OCI-LY3 (cell line): ENCODE results near the gene PPP1R2B.
A peak's percentile ranks its signal among the peaks of the same experiment; 100 is the strongest.

Experiments used
- H2AFZ ChIP-seq: fragments of 200-600, 300-600 bp; shearing (Covaris generic); 2 replicates; pipeline ENCODE4 v1.6.0; 2014; ENCODE audit warnings: antibody characterized with exemption, low read depth, low read length
- H3K27ac ChIP-seq: fragments of 200-600, 300-600 bp; sonication (generic); 2 replicates; pipeline ENCODE4 v1.5.1; 2014; ENCODE audit warnings: mild to moderate bottlenecking, low read length, moderate library complexity, mixed read lengths
- H3K27me3 ChIP-seq: fragments of 200-600, 300-600 bp; sonication (generic); 2 replicates; pipeline ENCODE4 v1.6.1; 2014; ENCODE audit warnings: low read depth, low read length, mixed read lengths
- H3K36me3 ChIP-seq: fragments of 200-600, 300-600 bp; sonication (generic); replicated peaks from 2 replicates; pipeline ENCODE3; 2014; ENCODE audit warnings: low read depth, low read length, mixed read lengths
- H3K4me1 ChIP-seq: fragments of 300-600, 200-600 bp; sonication (generic); 2 replicates; pipeline ENCODE4 v1.6.1; 2014; ENCODE audit warnings: low read length, mixed read lengths
- H3K4me2 ChIP-seq: fragments of 200-600, 300-600 bp; sonication (generic); 2 replicates; pipeline ENCODE4 v1.6.1; 2014; ENCODE audit warnings: low read length, mixed read lengths
- H3K4me3 ChIP-seq: fragments of 300-600, 200-600 bp; sonication (generic); 2 replicates; pipeline ENCODE4 v1.5.1; 2014; ENCODE audit warnings: antibody characterized with exemption, mild to moderate bottlenecking, low read length, moderate library complexity
- H3K79me2 ChIP-seq: fragments of 300-600, 200-600 bp; shearing (Covaris generic); 2 replicates; pipeline ENCODE4 v1.6.1; 2014; ENCODE audit warnings: mild to moderate bottlenecking, low read length, mixed read lengths
- H3K9ac ChIP-seq: fragments of 300-600, 200-600 bp; shearing (Covaris generic); 2 replicates; pipeline ENCODE4 v1.6.0; 2014; ENCODE audit warnings: mild to moderate bottlenecking, low read length, moderate library complexity
- H3K9me3 ChIP-seq: fragments of 200-600, 300-600 bp; shearing (Covaris generic); 2 replicates; pipeline ENCODE4 v1.6.1; 2014; ENCODE audit warnings: low read length, mixed read lengths; ENCODE audit not compliant: insufficient read depth
- H4K20me1 ChIP-seq: fragments of 200-600, 300-600 bp; sonication (generic); 2 replicates; pipeline ENCODE4 v1.6.1; 2016; ENCODE audit warnings: low read length, mixed read lengths; ENCODE audit not compliant: insufficient read depth
- EZH2phosphoT487 ChIP-seq: fragments of 200-600 bp; shearing (Covaris generic); IDR thresholded peaks from 2 replicates; pipeline ENCODE4 v1.6.1; 2018; ENCODE audit warnings: antibody characterized with exemption, mixed run types, low read depth
- TF ChIP-seq, protein P1 (sequence below): fragments of 200-600, 300-600 bp; sonication (generic); IDR thresholded peaks from 2 replicates; pipeline ENCODE4 v1.5.1; 2014; ENCODE audit warnings: antibody characterized with exemption, low read length, low read depth

Gene PPP1R2B

DNA sequence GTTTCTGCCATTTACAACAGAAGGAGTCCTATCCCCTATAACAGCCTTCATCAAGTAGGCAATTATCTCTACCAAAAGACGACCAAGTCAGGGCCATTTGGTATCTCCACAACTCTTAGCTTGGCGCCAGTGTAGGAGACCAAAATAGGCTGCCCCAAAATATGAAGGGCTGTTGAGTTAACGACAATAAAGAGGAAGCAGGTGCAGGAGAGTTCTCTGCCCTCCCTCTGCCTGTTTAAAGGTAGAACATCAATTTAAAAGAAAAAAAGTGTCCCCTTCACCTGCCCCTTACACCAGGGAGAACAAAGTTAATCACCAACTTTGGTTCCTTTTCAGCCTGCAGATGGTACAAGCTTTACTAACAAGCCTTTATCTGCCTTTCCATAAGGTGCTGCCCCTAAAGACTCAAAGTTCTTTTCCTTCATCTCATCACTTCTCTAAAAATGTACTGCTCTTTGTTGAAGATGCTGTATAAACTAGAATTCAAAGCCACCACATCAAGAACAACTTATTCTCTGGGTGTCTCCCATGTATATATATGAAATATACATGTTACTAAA is 33.3 kb downstream of the PPP1R2B start:
- H2AFZ ChIP-seq: no peak overlapping the region
- H3K4me3 ChIP-seq: no peak overlapping the region
- peaks cover 14% of the 10 kb centered on the region for H3K4me1 ChIP-seq
- H4K20me1 ChIP-seq: no peaks in the 10 kb centered on the region
- H3K79me2 ChIP-seq: no peaks in the 10 kb centered on the region
- H3K9me3 ChIP-seq: no peaks in the 10 kb centered on the region
- peak overlapping the region; percentile 36 for H3K4me2 ChIP-seq
- H3K9ac ChIP-seq: no peak overlapping the region
- no peaks in the 10 kb centered on the region; the same call in 1 of the 2 replicates for H3K27me3 ChIP-seq
- H3K36me3 ChIP-seq: no peaks in the 10 kb centered on the region
- peak overlapping the region; percentile 35; the same call in 1 of the 2 replicates for H3K27ac ChIP-seq
- TF ChIP-seq, protein P1, sequence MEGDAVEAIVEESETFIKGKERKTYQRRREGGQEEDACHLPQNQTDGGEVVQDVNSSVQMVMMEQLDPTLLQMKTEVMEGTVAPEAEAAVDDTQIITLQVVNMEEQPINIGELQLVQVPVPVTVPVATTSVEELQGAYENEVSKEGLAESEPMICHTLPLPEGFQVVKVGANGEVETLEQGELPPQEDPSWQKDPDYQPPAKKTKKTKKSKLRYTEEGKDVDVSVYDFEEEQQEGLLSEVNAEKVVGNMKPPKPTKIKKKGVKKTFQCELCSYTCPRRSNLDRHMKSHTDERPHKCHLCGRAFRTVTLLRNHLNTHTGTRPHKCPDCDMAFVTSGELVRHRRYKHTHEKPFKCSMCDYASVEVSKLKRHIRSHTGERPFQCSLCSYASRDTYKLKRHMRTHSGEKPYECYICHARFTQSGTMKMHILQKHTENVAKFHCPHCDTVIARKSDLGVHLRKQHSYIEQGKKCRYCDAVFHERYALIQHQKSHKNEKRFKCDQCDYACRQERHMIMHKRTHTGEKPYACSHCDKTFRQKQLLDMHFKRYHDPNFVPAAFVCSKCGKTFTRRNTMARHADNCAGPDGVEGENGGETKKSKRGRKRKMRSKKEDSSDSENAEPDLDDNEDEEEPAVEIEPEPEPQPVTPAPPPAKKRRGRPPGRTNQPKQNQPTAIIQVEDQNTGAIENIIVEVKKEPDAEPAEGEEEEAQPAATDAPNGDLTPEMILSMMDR: no peak
- TF ChIP-seq EZH2phosphoT487: no peak

DNA sequence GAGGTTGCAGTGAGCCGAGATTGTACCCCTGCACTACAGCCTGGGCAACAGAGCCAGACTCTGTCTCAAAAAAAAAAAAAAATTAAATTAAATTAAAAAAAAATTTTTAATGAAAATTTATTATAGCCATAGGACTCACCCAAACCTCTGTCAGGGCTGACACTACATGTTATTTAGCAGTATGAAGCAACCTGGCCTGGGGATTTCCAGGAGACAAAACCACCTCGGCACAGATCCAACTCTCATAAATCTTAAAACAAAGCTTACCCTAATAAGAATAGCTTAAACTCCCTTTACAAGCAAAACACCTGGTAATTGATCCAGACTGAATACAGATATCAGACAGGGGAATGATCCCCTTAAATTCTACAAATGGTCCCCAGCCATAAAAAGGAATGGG is 38.4 kb downstream of the PPP1R2B start:
- Histone ChIP-seq H4K20me1 (no peaks in the 10 kb centered on the region), H3K9ac (no peak overlapping the region), H3K4me3 (no peak overlapping the region), H2AFZ (no peak overlapping the region), H3K79me2 (no peaks in the 10 kb centered on the region), H3K4me1 (peaks cover 24% of the 10 kb centered on the region), H3K9me3 (no peaks in the 10 kb centered on the region), H3K27me3 (no peaks in the 10 kb centered on the region), H3K36me3 (no peaks in the 10 kb centered on the region), H3K4me2 (no peak overlapping the region), H3K27ac (no peak overlapping the region)
- no peak for TF ChIP-seq EZH2phosphoT487
- TF ChIP-seq, protein P1: no peak

DNA sequence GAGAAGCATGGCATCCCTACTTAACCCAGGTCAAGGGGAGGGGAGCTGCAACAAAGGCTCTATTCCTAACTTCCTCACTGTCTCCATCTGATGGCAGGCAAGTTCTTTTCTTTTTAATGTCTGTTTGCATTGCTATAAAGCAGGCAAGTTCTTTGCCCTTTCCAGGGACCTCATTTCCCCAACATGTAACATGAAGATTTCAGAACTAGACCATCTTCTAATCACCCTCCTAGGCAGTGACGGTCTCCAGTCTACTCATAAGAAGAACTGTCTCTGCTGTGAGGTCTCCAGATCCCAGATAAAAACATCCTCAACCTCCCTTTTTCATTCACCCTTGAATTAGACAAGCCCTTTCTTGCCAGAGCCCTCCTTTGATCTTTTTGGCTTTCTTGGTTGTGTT is 42.1 kb downstream of the PPP1R2B start:
- Histone ChIP-seq H4K20me1 (no peaks in the 10 kb centered on the region), H3K36me3 (no peaks in the 10 kb centered on the region), H3K27me3 (no peaks in the 10 kb centered on the region), H3K27ac (no peak overlapping the region), H3K9me3 (no peaks in the 10 kb centered on the region), H3K9ac (no peak overlapping the region), H3K4me1 (peaks cover 23% of the 10 kb centered on the region), H3K4me2 (no peak overlapping the region), H2AFZ (no peak overlapping the region), H3K4me3 (no peak overlapping the region), H3K79me2 (no peaks in the 10 kb centered on the region)
- no peak for TF ChIP-seq EZH2phosphoT487
- TF ChIP-seq, protein P1: peak; percentile 28

DNA sequence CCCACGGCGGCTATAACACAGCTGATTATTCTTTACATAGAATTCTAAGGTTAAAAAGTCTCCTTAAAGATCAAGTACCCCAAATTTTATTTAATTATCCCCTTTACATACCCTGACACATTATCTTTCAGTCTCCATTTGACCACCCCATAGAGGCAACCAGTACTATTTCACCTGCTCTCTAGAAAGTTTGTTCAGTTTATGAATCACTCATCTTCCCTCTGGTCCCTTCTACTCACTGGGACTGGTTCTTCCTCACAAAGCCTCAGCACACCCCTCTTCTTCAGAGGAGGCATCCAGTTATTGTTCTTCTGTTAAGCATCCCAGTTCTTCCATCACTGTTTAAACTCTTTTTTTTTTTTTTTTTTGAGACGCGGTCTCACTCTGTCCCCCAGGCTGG is 42.8 kb downstream of the PPP1R2B start:
- Histone ChIP-seq H4K20me1 (no peaks in the 10 kb centered on the region), H3K27ac (no peak overlapping the region), H3K79me2 (no peaks in the 10 kb centered on the region), H3K9ac (no peak overlapping the region), H3K36me3 (no peaks in the 10 kb centered on the region), H3K4me2 (peak overlapping the region; percentile 70), H3K9me3 (no peaks in the 10 kb centered on the region), H3K4me1 (peaks cover 23% of the 10 kb centered on the region), H3K27me3 (no peaks in the 10 kb centered on the region), H2AFZ (no peak overlapping the region), H3K4me3 (peak overlapping the region; percentile 59)
- TF ChIP-seq EZH2phosphoT487: no peak
- TF ChIP-seq, protein P1: no peak
